Caco-2 (cell line): ENCODE measurements around the gene ATP6V0C. TPM values are rescaled to one million over a fixed set of nuclear protein-coding genes. Genes with fewer than 3 reads are reported as not detected.
A peak's percentile ranks its signal among the peaks of the same experiment; 100 is the strongest.

Experiments
- BruUV-seq: library from RNA; stranded (reverse); fragments of 400-500 nt; replicated peaks from 2 replicates; lab custom pipeline; 2021; lab: Mats Ljungman, UMichigan
- CTCF ChIA-PET: fragments of 300-600 bp; sonication (Branson Sonifier 250); formaldehyde crosslinking; loops from one replicate; lab custom pipeline; 2022; ENCODE audit warnings: antibody characterized with exemption; lab: Charles Lee
- POLR2A ChIA-PET: fragments of 300-600 bp; sonication (Branson Sonifier 250); formaldehyde crosslinking; loops from one replicate; lab custom pipeline; 2022; ENCODE audit warnings: antibody characterized with exemption; lab: Charles Lee
- DNase-seq, 2 experiments: peaks; one replicate each; pipeline versions ENCODE4 v3.0.0 to v3.0.0-alpha.2; 2020 to 2022
- H3K27me3 ChIP-seq: replicated peaks from 2 replicates; pipeline ENCODE4 v1.6.0; 2011; ENCODE audit warnings: low read length; ENCODE audit not compliant: control insufficient read depth, insufficient read depth
- H3K36me3 ChIP-seq: 2 replicates; pipeline ENCODE4 v1.5.1; 2011; ENCODE audit warnings: low read length; ENCODE audit not compliant: control insufficient read depth, insufficient read depth
- H3K4me1 ChIP-seq: fragments of 250-450 bp; sonication (Bioruptor Pico); 2 replicates; pipeline ENCODE4 v1.5.1; 2020; ENCODE audit warnings: mild to moderate bottlenecking
- H3K4me3 ChIP-seq: 2 replicates; pipeline ENCODE4 v1.5.1; 2011; ENCODE audit warnings: low read depth, mild to moderate bottlenecking, control low read depth, low read length
- H3K9me3 ChIP-seq: fragments of 250-450 bp; sonication (Bioruptor Pico); 2 replicates; pipeline ENCODE4 v1.5.1; 2020; ENCODE audit warnings: mild to moderate bottlenecking, moderate library complexity
- H3K27ac Mint-ChIP-seq: one replicate; pipeline ENCODE4 v1.8.0; 2022; ENCODE audit warnings: mixed read lengths; ENCODE audit not compliant: unreplicated experiment
- H3K27me3 Mint-ChIP-seq: one replicate; pipeline ENCODE4 v1.8.0; 2022; ENCODE audit warnings: mixed read lengths; ENCODE audit not compliant: insufficient read depth, unreplicated experiment
- H3K36me3 Mint-ChIP-seq: one replicate; pipeline ENCODE4 v1.8.0; 2022; ENCODE audit warnings: mild to moderate bottlenecking, mixed read lengths; ENCODE audit not compliant: insufficient read depth, unreplicated experiment
- H3K4me1 Mint-ChIP-seq: one replicate; pipeline ENCODE4 v1.8.0; 2022; ENCODE audit warnings: low read depth, mixed read lengths; ENCODE audit not compliant: unreplicated experiment
- H3K4me3 Mint-ChIP-seq: one replicate; pipeline ENCODE4 v1.8.0; 2022; ENCODE audit warnings: mild to moderate bottlenecking, moderate library complexity, mixed read lengths; ENCODE audit not compliant: unreplicated experiment
- H3K9me3 Mint-ChIP-seq: one replicate; pipeline ENCODE4 v1.8.0; 2022; ENCODE audit warnings: mixed read lengths; ENCODE audit not compliant: unreplicated experiment
- CTCF ChIP-seq, 2 experiments: fragments of 200-600 bp in 1 of 2; IDR thresholded peaks; 1 replicate in 1 of 2; 2 replicates in 1 of 2; pipeline versions ENCODE4 v1.5.1 to v1.8.0; 2011 to 2022; ENCODE audit warnings: antibody characterized with exemption in 1 of 2, control low read depth in 1 of 2, inconsistent platforms in 1 of 2, low read depth in 1 of 2, low read length in 1 of 2, mild to moderate bottlenecking in 1 of 2, moderate library complexity in 1 of 2; ENCODE audit not compliant: insufficient read depth in 1 of 2, severe bottlenecking in 1 of 2, unreplicated experiment in 1 of 2
- intact Hi-C: fragments of 100-400 bp; cut with micrococcal nuclease; formaldehyde crosslinking; loops from one replicate; pipeline ENCODE4 v1.10.0; 2022; ENCODE audit not compliant: unreplicated experiment
- total RNA-seq: library from RNA; stranded (reverse); gene quantifications from 2 replicates; pipeline ENCODE4 v1.2.3, GENCODE V29; 2022

The ATP6V0C gene
- total RNA-seq, 1 experiment from 2014 or later, result 200 TPM

- Histone ChIP-seq H3K4me1 (peaks cover 36% of the 10 kb centered on the region), H3K27me3 (no peaks in the 10 kb centered on the region), H3K4me3 (no peak overlapping the region), H3K9me3 (no peaks in the 10 kb centered on the region), H3K36me3 (no peaks in the 10 kb centered on the region)
- TF ChIP-seq CTCF (IDR thresholded peaks at IDR 0.05; ENCODE audit: insufficient read depth in 1 of 2, low read depth in 1 of 2, low read length in 1 of 2, severe bottlenecking in 1 of 2, unreplicated experiment in 1 of 2), result no peak
- Mint-ChIP-seq H3K4me1 (peaks cover 11% of the 10 kb centered on the region), H3K27ac (no peak overlapping the region), H3K36me3 (peaks cover 4% of the 10 kb centered on the region), H3K4me3 (peak overlapping the region; percentile 48), H3K27me3 (no peaks in the 10 kb centered on the region), H3K9me3 (no peaks in the 10 kb centered on the region)
- intact Hi-C loops, result no loop called here
- CTCF ChIA-PET, result interaction anchor here (0.7 kb wide), 1 partner anchor 18 kb away, joined by 3 read pairs; no protein-coding TSS in a partner anchor
- POLR2A ChIA-PET, result no interaction called here
- no peak for DNase-seq
- no TSS peak for BruUV-seq
Measured at GRCh38 chr16:2470234-2470601, 43.5 kb upstream of the ATP6V0C start.

GRCh38 chr16:2470603-2471015 lies 43.1 kb upstream of the ATP6V0C start:
- no peaks in the 10 kb centered on the region for H3K9me3 Mint-ChIP-seq
- H3K4me3 ChIP-seq, result peak overlapping the region; percentile 14
- peaks cover 6% of the 10 kb centered on the region for H3K36me3 Mint-ChIP-seq
- H3K27me3 Mint-ChIP-seq, result no peaks in the 10 kb centered on the region
- POLR2A ChIA-PET, result interaction anchor here (1.0 kb wide), 1 partner anchor 11 kb away, joined by 4 read pairs; the partner anchor contains the start of gene TEDC2
- no peak for TF ChIP-seq CTCF (IDR thresholded peaks at IDR 0.05; ENCODE audit: insufficient read depth in 1 of 2, low read depth in 1 of 2, low read length in 1 of 2, severe bottlenecking in 1 of 2, unreplicated experiment in 1 of 2)
- DNase-seq, result no peak
- no peaks in the 10 kb centered on the region for H3K36me3 ChIP-seq
- H3K27ac Mint-ChIP-seq, result no peak overlapping the region
- no TSS peak for BruUV-seq
- CTCF ChIA-PET, result interaction anchor here (0.7 kb wide), 1 partner anchor 19 kb away, joined by 3 read pairs; no protein-coding TSS in a partner anchor
- H3K27me3 ChIP-seq, result no peaks in the 10 kb centered on the region
- H3K4me1 Mint-ChIP-seq, result peaks cover 11% of the 10 kb centered on the region
- peak overlapping the region; percentile 24 for H3K4me3 Mint-ChIP-seq
- intact Hi-C loops, result no loop called here
- H3K4me1 ChIP-seq, result peaks cover 36% of the 10 kb centered on the region
- no peaks in the 10 kb centered on the region for H3K9me3 ChIP-seq

- no peak for TF ChIP-seq CTCF (IDR thresholded peaks at IDR 0.05; ENCODE audit: insufficient read depth in 1 of 2, low read depth in 1 of 2, low read length in 1 of 2, severe bottlenecking in 1 of 2, unreplicated experiment in 1 of 2)
- Mint-ChIP-seq H3K9me3 (no peaks in the 10 kb centered on the region), H3K36me3 (peaks cover 10% of the 10 kb centered on the region), H3K4me3 (peak within 1 kb of the TSS; percentile 45), H3K27ac (no peak within 1 kb of the TSS), H3K4me1 (peaks cover 11% of the 10 kb centered on the region), H3K27me3 (no peaks in the 10 kb centered on the region)
- no peaks in the 10 kb centered on the region for H3K9me3 ChIP-seq
- no peaks in the 10 kb centered on the region for H3K36me3 ChIP-seq
- ChIA-PET POLR2A (interaction anchor here (1.0 kb wide), 1 partner anchor 12 kb away, joined by 4 read pairs; the partner anchor contains the start of gene TEDC2), CTCF (interaction anchor here (0.7 kb wide), 1 partner anchor 389 kb away, joined by 4 read pairs; no protein-coding TSS in a partner anchor)
- BruUV-seq, result no TSS peak
- H3K4me3 ChIP-seq, result peak within 1 kb of the TSS; percentile 14
- H3K4me1 ChIP-seq, result peaks cover 38% of the 10 kb centered on the region
- DNase-seq, result peak in 1 of 2 experiments; percentile 55
- H3K27me3 ChIP-seq, result no peaks in the 10 kb centered on the region
- intact Hi-C loops, result no loop called here
Measured at GRCh38 chr16:2471016-2471652, 42.6 kb upstream of the ATP6V0C start, which contains the start of gene NTN3. TSS of gene NTN3 (plus strand) at chr16:2471297. CDS start at chr16:2471702, 405 bp downstream.
